Nephron progenitor cell (in vitro differentiated cells): ENCODE results near the gene IVD.

Experiments
- DNase-seq: peaks from one replicate; pipeline ENCODE4 v3.0.0; 2021
- H3K27ac Mint-ChIP-seq: 2 replicates; pipeline ENCODE4 v1.8.0; 2021; ENCODE audit warnings: mild to moderate bottlenecking, moderate library complexity, mixed read lengths
- H3K27me3 Mint-ChIP-seq: 2 replicates; pipeline ENCODE4 v1.8.0; 2021; ENCODE audit warnings: mild to moderate bottlenecking, low read depth, mixed read lengths; ENCODE audit not compliant: poor library complexity
- H3K36me3 Mint-ChIP-seq: 2 replicates; pipeline ENCODE4 v1.8.0; 2021; ENCODE audit warnings: low read depth, mixed read lengths
- H3K4me1 Mint-ChIP-seq: 2 replicates; pipeline ENCODE4 v1.8.0; 2021; ENCODE audit warnings: mixed read lengths
- H3K4me3 Mint-ChIP-seq: 2 replicates; pipeline ENCODE4 v1.8.0; 2021; ENCODE audit warnings: mild to moderate bottlenecking, moderate library complexity, mixed read lengths
- H3K9me3 Mint-ChIP-seq: 2 replicates; pipeline ENCODE4 v1.8.0; 2021; ENCODE audit warnings: mild to moderate bottlenecking, moderate library complexity, mixed read lengths
- CTCF ChIP-seq: fragments of 200-600 bp; sonication (generic); IDR thresholded peaks from 2 replicates; pipeline ENCODE4 v1.5.0; 2021; ENCODE audit warnings: antibody characterized with exemption

IVD gene

GRCh38 chr15:40360015-40360414 lies 45.6 kb upstream of the IVD start:
- DNase-seq = no peak
- Mint-ChIP-seq H3K27me3 (peaks cover 54% of the 10 kb centered on the region), H3K4me3 (no peak overlapping the region), H3K4me1 (peaks cover 14% of the 10 kb centered on the region), H3K36me3 (no peaks in the 10 kb centered on the region), H3K9me3 (no peaks in the 10 kb centered on the region), H3K27ac (no peak overlapping the region)
- no peak for TF ChIP-seq CTCF

- peaks cover 67% of the 10 kb centered on the region for H3K27me3 Mint-ChIP-seq
- H3K4me3 Mint-ChIP-seq = no peak overlapping the region
- no peak for TF ChIP-seq CTCF
- H3K9me3 Mint-ChIP-seq = no peaks in the 10 kb centered on the region
- H3K4me1 Mint-ChIP-seq = peaks cover 8% of the 10 kb centered on the region
- no peak overlapping the region for H3K27ac Mint-ChIP-seq
- no peak for DNase-seq
- H3K36me3 Mint-ChIP-seq = no peaks in the 10 kb centered on the region
Observed at GRCh38 chr15:40361640-40362039, 44.0 kb upstream of the IVD start.

- Mint-ChIP-seq H3K9me3 (no peaks in the 10 kb centered on the region), H3K4me1 (peaks cover 7% of the 10 kb centered on the region), H3K27ac (no peak overlapping the region), H3K27me3 (peaks cover 71% of the 10 kb centered on the region), H3K36me3 (no peaks in the 10 kb centered on the region), H3K4me3 (no peak overlapping the region)
- no peak for DNase-seq
- no peak for TF ChIP-seq CTCF
Observed at GRCh38 chr15:40363611-40364010, 42.0 kb upstream of the IVD start.

GRCh38 chr15:40364251-40364650 lies 41.3 kb upstream of the IVD start:
- Mint-ChIP-seq H3K36me3 (no peaks in the 10 kb centered on the region), H3K4me1 (peaks cover 4% of the 10 kb centered on the region), H3K27ac (no peak overlapping the region), H3K27me3 (peaks cover 71% of the 10 kb centered on the region), H3K4me3 (no peak overlapping the region), H3K9me3 (no peaks in the 10 kb centered on the region)
- DNase-seq = no peak
- no peak for TF ChIP-seq CTCF

- no peak overlapping the region for H3K27ac Mint-ChIP-seq
- no peaks in the 10 kb centered on the region for H3K36me3 Mint-ChIP-seq
- DNase-seq = no peak
- TF ChIP-seq CTCF = no peak
- no peak overlapping the region for H3K4me3 Mint-ChIP-seq
- peaks cover 4% of the 10 kb centered on the region for H3K4me1 Mint-ChIP-seq
- H3K9me3 Mint-ChIP-seq = no peaks in the 10 kb centered on the region
- peaks cover 67% of the 10 kb centered on the region for H3K27me3 Mint-ChIP-seq
Observed at GRCh38 chr15:40365016-40365415, 40.6 kb upstream of the IVD start.

GRCh38 chr15:40365624-40366456 lies 39.8 kb upstream of the IVD start:
- peaks cover 67% of the 10 kb centered on the region for H3K27me3 Mint-ChIP-seq
- H3K4me3 Mint-ChIP-seq = no peak overlapping the region
- no peaks in the 10 kb centered on the region for H3K36me3 Mint-ChIP-seq
- no peak for TF ChIP-seq CTCF
- DNase-seq = no peak
- H3K9me3 Mint-ChIP-seq = no peaks in the 10 kb centered on the region
- H3K27ac Mint-ChIP-seq = no peak overlapping the region
- H3K4me1 Mint-ChIP-seq = peaks cover 4% of the 10 kb centered on the region
